NCI-H345 (cell line): ENCODE results near the gene CELSR2.
"Not testable (repeated sequence)": the region's sequence is repeated elsewhere in the genome, so short reads cannot be mapped to it uniquely, and the experiment has no call there.

Experiments used
- DNase-seq: peaks from one replicate; lab custom pipeline; 2025; lab: John Stamatoyannopoulos, UW

CELSR2 gene

DNA sequence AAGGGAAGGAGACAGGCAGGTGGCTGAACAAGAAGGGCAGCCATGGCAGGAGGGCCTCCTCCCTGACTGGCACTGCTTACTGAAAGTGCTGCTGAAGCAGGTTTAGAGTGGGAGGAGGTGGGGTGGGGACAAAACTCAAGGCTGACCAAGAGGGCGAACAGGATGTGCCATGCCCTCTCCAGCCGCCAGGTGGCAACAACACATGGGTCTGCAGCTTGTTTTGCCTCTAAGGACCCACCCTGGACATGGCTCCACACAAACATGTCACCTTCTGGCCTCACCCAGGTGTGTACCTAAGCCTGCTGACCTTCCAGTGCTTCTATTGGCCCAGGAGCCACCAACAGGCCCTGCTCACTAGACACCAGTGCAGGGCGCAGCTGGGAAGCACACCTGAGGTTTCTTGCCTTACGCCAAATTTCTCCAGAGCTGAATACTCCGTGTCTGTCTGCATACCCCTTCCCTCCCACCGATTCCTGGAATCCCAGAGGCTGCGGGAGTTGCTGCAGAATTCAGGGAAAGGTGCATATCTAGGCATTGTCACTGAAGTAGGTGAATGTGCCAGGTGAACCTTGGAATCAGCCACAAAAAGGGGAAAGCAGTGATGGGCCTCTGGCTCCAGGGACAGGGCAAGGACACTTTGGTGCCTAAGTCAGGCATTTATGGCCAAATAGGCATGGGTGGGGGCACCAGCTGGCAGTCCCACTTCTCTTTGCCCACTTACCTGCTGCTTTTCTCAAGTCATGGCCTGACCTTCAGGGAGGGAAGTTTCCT, 28.3 kb downstream of the CELSR2 start:
- DNase-seq: peak; percentile 63

DNA sequence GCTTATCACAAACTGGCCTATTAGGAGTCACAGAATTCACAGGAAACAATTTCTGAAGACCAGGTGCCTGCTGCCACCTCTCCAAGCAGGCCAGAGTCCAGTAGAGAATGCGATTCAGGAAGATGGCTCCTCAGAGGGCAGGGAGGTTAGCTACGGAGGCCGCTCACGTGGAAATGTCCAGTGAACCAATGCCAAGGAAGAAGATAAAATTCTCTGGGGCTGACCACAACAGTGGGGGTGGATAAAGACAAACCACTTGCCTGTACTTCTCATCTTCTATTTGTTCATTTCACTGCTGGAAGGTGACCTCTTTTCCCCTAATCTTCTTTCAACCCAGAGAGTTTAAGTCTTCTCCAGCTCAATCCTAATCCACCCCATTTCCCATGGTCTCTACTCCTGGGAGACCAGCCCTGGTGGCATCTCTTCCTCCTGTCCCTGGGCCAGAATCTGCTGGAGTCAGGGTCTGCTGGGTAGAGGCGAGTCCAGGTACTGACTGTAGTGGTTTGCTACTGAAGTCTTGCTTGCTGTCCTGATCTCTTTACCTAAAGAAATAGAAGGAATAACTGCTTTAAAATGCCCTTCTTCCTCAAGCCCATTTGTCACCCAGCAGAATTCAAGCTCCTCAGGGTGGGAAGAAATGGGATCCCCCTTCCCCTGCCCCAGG, 30.4 kb downstream of the CELSR2 start:
- DNase-seq: no peak

DNA sequence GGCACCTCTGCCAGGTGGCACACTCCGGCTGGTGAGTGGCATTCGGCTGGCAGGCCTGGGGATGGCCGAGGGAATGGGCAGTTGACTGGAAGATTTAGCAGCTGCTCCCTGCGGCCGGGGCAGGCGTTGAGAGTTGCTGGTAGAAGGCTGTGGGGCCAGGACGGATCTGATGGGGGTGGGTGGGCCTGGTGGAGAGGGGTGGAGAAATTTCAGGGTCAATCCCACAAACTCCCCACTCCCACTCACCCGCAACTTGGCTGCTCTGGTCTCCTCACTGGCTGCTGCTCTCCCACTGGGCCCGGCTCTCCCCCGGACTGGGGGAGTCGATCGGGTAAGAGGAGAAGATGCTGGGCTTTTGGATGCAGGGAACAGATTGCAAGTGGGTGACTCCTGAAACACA, 31.5 kb downstream of the CELSR2 start:
- DNase-seq: no peak

DNA sequence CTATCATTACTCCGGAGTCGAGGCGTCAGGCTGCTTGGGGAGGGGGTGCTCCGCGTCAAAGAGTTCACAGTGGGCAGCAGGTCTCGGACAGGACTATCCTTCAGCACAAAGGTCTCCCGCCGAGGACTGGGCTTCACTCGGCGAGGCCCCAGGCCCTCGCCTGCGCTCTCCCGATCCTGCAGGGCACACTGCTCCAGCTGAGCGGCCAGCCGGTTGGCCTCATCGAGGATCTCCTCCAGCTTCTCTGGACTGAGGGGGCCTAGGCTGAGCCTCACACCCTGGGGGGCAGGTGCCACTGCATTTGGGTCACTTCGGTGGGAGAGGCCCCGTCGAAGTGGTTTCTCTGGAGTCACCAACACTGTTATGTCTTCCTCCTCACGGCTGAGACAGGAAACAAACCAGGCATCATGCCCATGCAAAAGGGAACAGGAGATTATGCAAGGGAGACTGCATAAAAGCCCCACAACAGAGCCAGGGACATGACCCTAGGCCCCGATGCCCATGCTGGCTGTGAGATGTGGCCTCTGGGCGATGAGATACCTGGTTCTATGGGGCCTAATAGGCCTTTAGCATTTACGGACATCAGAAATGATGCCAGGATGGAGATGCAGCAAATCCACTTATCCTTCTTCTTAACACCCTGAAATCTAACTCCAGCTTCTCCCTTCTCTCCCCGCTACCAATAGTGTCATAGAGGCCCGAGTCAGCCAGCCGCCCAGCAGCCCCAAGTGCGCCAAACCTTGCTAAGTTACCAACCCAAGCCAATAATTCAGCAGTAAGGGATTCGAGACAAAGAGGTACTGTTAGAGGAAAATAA, 32.5 kb downstream of the CELSR2 start:
- no peak for DNase-seq

DNA sequence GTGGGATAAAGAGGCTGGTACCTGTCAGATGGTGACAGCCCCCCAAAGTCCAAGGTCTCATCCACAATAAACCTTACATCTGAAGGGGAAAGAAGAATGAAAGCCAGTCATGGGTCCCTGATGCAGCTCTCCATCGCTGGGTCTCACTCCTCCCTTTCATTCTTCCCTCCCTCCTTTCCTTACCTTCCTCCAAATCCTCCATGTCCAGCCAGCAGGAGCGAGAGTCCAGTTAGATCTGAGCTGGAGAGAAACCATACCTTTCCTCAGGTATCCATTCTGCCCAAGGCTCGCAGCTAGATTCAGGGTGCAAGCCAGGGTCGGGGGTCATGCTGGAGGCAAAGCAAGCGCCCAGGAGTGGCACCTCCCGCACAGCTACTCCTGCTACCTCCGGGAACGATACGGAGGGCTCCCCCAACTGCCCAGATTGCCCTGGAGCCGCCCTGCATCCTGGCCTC, 33.2 kb downstream of the CELSR2 start:
- no peak for DNase-seq

DNA sequence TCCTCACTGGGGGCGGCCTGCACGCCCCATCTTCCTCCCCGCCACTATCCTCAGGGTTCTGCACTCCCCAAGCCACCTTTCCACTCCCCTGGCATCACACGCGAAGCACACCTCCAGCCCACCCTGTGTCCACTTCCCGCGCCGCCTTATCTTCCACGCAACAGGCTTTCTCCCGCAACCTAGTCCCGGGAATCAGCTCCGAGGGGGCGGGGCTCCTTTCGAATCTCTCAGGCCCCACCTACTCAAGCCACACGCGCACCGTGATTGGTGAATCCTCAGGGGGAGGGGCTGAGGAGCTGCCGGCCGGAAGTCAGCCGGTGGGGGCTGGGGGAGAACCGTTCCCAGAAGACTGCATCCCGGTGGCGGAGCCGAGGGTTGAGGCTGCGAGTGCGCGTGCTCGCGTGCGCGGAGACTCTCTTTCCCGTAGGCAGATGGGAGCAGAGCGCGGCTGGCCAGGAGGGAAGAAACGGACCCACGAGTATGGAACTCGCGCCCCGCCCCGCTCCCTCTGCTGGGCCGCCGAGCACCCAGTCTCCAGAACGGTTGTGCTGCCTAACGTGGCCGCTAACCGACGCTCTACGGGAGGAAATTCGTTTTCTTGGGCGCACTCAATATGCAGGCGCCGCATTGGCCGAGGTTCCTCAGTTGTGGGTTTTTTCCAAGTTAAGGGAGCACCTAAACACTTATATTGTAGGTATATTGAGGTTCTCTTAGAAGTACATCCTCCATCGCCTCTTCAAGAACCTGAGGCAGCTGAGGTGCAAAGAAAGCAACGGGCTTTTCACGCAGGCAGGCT, 33.8 kb downstream of the CELSR2 start, which contains the start of gene PSRC1:
Gene PSRC1, minus strand, starts transcription at position 194 of the 796 bp plus-strand sequence.
- peak; percentile 97 for DNase-seq

DNA sequence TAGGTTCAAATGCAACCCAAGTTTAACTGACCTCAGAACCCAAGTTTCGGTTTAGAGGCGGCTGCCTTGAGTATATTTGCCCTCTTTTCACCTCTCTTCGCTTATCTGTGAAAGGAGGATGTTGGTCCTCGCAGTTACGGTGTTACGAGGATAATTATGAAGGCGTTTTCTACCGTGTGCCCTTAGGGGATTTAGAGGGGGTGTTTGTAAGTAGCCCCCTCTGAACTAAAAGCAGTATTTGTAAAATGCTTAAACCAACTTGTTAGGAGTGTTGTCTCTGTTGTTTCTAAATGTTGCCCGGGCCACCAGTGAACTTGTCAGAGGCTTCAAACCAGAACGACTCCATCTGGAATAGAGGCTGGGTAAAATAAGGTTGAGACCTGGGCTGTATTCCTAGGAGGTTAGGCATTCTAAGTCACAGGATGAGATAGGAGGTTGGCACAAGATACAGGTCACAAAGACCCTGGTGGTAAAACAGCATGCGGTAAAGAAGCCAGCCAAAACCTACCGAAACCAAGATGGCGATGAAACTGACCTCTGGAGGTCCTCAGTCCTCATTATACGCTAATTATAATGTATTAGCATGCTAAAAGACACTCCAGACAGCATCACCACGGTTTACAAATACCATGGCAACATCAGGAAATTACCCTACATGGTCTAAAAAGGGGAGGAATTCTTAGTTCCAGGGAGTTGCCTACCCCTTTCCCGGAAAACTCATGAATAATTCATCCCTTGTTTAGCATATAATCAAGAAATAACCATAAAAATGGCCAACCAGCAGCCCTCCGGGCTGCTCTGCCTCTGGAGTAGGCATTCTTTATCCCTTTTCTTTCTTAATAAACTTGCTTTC, 34.6 kb downstream of the CELSR2 start:
- no peak for DNase-seq

DNA sequence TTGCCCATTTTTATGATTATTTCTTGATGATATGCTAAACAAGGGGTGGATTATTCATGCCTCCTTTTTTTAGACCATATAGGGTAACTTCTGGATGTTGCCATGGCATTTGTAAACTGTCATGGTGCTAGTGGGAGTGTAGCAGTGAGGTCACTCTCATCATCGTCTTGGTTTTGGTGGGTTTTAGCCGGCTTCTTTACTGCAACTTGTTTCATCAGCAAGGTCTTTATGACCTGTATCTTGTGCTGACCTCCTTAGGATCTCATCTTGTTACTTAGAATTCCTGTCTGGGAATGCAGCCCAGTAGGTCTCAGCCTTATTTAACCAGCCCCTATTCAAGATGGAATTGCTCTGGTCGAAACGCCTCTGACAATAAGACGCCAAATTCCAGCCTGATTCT, 37.4 kb downstream of the CELSR2 start:
- not testable (repeated sequence) for DNase-seq

DNA sequence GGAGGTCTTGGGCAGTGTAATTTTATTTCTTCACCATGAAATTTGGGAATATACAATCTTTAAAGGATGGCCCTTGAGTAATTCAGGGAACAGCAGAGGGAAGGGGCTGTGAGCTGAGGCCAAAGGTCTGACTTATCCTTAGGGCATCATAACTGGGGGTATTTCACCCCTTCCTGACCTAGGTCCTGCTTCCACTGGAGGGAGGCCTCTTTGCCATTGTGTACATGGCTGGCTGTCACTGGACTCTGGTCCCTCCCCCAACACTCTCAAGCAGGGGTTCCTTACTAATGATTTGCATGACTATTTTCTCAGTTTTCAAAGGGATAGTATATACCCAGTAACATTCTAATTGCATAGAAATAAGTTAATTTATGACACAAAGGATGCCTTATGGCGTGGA, 40.8 kb downstream of the CELSR2 start:
- no peak for DNase-seq

DNA sequence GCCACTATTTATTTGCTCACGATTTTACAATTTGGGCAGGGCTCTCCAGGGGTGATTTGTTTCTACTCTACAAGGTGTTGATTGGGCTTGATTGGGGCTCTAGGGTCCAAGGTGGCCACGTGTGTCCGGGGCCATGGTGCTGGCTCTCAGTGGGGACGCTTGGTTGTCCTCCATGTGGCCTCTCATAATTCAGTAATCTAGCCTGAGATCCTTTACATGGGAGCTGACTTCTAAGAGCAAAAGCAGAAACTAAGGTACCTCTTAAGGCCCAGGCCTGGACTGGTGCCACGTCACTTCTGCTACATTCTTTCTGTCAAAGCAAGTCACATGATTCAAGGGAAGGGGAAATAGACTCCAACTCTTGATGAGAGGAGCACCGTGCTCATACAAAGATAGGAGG, 41.7 kb downstream of the CELSR2 start:
- DNase-seq: no peak

DNA sequence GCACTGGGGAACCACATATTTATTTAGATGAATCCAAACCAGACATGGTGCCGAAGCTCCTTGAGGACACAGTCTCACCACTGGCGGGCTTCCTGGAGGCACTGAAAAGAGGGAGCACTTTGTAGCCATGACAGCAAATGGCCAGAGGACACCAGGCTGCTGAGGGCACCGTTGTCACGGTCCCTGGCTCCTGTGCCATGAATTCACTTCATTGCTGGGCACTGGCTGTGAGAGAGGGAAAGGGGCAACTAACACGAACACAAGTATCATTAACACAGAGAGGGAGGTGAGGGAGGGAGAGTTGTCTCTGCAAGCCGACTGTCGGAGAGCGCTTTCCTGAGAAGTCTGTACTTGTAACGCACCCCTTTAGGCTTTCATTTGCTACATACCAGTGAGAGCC, 43.0 kb downstream of the CELSR2 start:
- no peak for DNase-seq

DNA sequence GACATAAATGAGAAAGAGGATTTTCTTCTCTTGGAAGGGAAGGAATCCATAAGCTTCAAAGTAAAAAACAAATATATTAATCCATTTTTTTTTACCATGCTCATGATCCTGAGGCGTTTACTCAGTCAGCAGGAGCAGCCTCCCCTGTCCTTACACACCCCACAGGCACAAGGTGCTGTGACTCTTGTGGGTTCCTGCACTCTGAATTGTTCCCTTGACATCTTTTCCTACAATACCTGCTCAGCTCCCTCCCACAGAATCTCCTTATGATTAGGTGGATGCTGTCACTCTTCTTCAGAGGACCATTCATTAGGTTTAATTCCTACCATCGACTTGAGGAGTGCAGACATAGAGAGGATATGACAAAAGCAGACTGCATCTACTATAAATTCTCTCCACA, 43.7 kb downstream of the CELSR2 start:
- DNase-seq: no peak

DNA sequence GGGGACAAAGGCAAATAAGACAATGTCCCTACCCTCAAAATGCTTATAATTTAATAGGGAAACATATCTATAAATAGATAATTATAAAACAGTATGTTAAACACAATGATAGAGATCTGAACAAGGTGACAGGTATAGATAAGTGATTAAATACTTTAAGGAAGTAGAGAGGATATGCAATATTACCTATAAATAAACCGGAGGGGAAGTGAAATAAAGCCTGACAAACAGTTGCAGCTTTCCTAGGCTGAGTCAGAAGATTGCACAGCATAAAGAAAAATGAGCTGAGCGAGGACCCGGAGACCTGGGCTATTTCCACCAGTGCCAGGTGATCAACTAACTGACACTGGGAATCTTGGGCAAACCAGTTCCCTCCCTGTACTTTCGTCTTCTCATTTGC, 45.1 kb downstream of the CELSR2 start:
- DNase-seq: no peak

DNA sequence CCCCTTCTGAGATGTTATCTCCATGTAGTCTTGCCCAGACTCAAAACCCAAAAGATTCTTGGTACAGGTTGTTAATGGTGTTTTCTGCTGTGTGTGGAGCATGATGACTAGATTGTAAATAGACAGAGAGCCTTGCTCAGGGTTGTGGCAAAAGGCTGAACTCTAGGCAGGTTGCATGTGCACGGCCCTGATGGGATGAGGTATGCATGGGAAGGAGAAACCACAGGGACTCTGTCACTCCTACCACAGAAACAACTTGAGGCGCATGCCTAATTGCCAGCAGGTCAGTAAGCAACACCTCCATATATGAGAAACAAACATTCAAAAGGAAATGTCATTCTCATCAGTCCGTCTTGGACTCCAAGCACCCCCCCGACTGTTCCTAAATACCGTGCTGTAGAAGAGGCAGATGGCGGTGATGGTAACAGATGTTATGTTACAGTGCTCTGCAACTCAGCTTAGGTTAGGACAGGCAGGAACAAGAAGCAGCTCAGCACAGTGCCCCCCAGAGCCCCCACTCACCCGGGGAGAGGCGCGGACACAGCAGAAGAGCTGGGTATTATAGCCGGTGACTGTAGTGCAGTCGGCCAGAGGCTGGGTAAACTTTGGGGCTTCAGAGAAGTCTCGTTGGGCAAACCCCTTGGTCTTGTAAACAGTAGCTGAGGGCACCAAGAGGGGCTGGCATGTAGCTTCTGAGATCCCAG, 46.5 kb downstream of the CELSR2 start:
- DNase-seq: no peak

DNA sequence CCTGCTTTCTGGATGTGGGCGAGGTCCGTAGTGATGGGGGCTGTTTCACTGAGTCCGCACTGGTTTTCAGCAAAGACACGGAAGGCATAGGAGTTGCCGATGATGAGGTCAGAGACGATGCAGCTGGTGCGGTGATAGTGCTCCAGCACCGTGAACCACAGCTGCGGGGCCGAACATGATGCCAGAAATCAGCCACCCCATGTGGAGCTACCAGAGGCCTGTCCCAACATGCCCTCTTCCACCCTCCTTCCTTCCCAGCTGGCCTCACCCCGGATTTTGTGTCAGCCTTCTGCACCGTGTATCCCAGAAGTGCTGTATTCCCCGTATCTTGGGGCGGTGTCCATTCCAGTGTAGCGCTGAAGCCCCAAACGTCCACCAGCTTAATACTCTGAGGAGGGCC, 47.4 kb downstream of the CELSR2 start:
- peak; percentile 45 for DNase-seq

DNA sequence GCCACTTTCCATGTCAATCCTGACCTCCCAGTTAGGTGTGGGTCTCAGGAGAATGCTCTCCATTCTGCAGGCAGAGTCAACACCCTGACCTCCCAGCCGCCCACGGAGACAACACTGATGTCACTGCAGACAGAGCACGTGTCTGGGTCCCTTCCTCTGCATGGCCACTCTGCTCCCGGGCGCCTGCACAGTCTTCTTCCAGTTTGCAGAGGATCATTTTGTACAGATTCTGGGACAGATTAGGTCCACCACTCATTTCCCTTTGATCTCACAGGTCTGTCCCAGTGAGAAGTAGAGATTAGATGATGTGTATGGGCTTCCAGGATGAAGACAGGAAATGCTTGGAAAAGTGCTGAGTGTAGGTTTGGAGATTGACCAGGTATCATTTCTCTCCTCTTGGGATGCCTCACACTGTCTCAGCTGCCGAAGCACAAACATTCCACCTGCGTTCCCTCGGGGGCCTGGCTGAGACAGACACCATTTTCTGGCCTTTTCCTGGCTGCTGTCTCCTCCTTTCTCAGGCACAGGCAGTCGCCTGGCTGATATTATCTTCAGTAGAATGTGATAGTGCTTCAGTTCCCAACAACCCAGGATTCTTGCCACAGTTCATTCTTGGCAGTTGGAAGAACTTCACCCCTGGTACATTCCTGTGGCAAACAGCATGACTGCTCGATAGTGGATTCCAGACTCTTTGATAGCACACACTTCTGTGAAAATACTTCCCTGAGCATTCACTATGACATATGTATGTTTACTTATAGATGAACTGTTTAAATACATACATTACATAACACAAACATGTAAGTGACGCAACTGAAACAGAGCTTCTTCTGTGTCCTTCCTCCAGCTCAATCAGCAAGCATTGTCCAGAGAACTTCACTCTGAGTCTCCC, 49.6 kb downstream of the CELSR2 start:
- no peak for DNase-seq

DNA sequence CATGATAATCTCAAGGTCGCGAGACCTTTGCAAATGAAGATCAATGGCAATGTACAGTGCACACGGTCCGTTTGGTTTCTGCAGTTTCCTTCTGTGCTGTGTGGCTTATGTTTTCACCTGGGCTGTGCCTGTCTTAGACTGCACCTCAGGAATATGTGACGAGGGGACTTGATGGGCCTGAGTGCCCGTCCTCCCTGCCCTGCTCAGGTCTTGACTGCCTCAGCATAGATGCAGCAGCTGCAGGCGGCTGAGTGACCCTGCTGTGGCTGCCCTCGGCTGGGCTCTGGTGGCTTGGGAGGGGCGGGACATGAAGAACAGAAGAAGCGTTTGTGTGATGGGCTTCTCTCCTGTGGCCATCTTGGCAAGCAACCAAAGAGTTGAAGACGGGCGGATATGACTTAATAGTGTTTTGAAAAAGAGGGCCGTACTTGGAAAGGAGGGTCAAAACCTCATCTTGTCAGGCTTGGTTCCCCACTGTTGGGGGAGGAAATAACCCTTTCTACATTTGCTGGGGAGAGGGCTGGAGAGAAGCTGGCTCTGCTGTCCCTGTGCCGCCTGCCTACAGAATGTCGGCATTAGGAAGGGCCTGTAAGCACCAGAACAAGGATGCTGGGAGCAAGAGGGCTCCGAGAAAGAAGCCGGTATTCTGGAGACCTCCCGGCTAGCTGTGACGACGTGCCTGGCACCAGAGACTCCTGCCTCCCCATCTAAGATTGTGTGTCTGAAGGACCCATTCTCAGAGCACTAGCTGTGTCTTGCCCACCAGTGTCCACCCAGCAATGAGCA, 50.4 kb downstream of the CELSR2 start:
- no peak for DNase-seq

DNA sequence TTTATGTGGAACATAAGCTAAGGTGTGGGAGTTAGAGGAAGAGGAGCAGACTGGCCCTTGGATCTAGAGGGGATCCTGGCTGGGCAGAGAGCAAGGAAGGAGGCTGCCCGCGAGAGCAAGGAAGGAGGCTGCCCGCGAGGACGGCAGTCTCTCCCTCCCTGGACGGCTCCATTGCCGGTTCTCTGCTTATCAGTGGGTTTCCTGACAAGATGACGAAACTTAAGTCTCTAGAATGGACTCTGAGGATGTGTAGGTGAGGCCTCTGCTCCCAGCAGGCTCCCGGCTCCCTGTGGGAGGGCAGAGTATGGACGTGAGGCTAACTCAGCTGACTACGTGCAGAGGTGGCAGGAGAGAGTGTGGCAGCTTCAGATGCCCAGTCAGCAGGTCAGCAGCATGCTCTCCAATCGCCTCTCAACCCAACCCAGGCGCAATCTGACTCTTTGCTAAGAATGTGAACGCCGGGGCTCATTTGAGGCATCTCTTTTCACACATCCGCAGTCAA, 51.4 kb downstream of the CELSR2 start:
- no peak for DNase-seq
